ENCODE data around the gene CEACAM21. TPM values are rescaled to one million over a fixed set of nuclear protein-coding genes. Genes with fewer than 3 reads are reported as not detected.
"Not testable (repeated sequence)": the region's sequence is repeated elsewhere in the genome, so short reads cannot be mapped to it uniquely, and the experiment has no call there.

CEACAM21 gene
- total RNA-seq, 2 donors from 2014 or later, result 1.5 TPM; not detected in 1

DNA sequence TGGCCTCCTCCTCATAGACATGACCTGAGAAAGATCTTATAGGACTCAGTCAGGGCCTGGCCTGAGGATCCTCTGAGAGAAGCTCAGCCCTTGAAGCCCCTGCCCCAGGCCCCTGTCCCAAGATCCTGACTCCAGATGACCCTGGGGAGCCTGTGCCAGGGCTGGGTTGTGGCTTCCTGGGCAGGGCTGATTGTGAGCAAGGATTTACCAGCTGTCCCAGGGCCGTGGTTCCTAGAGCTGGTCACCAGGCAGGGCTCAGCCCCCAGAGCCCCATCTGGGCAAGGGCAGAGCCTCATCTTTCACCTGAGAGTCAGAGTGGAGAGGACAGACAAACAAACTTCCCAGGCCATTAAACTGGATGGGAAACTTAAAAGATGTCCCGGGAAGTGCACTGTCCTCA, 1.9 kb downstream of the CEACAM21 start:
- intact Hi-C loops (cut with DNase I, micrococcal nuclease), result loop anchor here in 1 of 2 donors (10.0 kb wide), 1 partner anchor 123 kb away; no protein-coding TSS in a partner anchor
- DNase-seq (no peak), ATAC-seq (no peak)

DNA sequence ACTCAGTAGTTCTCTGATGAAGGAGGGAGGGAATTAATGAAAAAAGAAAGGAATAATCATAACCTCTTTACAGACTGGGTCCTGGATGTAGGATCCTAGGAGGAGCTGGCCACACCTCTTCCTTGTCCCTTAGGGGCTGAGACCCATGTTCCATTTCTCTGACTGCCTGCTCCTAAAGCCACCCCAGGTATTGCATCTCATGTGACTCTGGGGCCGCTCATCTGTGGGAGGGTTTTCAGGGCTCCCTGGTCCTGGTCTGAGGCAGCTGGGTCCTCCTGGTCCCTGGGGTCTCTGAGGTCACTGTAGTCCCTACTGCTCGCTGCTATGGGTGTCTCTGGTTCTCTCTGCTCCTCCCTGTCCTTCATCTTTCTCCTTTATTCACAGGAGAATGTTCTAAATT, 2.9 kb downstream of the CEACAM21 start:
- no peak for ATAC-seq
- intact Hi-C loops (cut with DNase I, micrococcal nuclease), result loop anchor here in 1 of 2 donors (10.0 kb wide), 1 partner anchor 124 kb away; no protein-coding TSS in a partner anchor
- DNase-seq, result no peak

DNA sequence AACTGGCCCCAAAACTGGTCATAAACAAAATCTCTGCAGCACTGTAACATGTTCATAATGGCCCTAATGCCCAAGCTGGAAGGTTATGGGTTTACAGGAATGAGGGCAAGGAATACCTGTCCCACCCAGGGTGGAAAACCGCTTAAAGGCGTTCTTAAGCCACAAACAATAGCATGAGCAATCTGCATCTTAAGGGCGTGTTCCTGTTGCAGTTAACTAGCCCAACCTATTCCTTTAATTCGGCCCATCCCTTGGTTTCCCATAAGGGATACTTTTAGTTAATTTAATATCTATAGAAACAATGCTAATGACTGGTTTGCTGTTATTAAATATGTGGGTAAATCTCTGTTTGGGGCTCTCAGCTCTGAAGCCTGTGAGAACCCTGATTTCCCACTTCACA, 5.1 kb downstream of the CEACAM21 start:
- DNase-seq; intact Hi-C loops (cut with DNase I, micrococcal nuclease); ATAC-seq: not testable (repeated sequence)

DNA sequence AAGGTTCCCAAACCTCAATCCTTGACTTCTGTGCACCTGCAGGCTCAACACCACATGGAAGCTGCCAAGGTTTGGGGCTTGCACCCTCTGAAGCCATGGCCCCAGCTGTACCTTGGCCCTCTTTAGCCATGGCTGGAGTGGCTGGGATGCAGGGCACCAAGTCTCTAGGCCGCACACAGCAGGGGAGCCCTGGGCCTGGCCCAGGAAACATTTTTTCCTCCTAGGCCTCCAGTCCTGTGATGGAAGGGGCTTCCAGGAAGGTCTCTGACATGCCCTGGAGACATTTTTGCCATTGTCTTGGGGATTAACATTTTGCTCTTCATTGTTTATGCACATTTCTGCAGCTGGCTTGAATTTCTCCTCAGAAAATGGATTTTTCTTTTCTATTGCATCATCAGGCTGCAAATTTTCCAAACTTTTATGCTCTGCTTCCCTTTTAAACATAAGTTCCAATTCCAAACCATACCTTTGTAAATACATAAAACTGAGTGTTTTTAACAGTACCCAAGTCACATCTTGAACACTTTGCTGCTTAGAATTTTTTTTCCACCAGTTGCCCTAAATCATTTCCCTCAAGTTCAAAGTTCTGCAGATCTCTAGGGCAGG, 6.7 kb downstream of the CEACAM21 start:
- intact Hi-C loops (cut with DNase I, micrococcal nuclease); ATAC-seq; DNase-seq: not testable (repeated sequence)

DNA sequence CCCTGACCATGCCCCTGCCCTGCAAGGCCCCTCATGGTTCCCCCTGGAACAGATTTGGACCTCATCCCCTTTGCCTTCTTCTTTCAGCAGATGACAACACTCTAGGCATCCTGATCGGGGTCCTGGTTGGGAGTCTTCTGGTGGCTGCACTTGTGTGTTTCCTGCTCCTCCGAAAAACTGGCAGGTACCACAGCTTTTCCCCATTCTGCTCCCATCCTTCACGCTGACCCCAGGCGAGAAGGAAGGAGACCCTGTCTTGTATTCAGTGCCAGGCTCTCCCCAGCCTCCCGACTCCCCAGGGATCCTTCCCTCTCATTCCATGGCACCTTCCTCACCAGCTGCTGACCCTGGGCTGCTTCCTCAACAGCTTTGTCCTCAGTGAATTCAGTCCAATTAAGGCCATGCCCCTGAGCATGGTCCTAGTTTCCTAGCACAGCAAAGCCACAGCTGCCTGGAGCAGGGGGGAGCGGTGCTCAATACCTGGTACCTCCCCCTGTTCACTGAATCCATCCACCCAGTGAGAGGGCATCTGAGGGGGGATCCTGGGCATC, 8.4 kb downstream of the CEACAM21 start:
- no peak for ATAC-seq
- intact Hi-C loops (cut with DNase I, micrococcal nuclease), result no loop called here
- DNase-seq, result no peak

DNA sequence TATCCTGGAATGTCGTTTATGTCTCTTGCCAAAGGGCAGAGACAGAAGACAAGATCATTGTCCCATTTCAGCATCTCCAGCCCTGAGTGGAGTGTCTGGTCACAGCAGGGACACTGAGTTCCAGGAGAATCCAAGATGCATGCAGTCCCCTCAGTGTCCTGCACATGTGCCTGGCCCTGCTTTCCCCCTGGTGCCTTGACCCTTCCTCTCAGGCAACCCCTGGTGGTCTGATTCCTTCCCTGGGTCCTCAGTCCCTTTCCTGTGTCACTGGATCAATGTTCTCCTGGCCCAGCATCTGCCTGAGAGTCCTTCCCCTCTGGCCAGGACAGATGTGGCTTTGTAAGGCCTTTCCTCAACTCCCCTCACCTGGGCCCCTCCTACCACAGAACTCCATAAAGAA, 9.0 kb downstream of the CEACAM21 start:
- intact Hi-C loops (cut with DNase I, micrococcal nuclease), result no loop called here
- ATAC-seq (no peak), DNase-seq (no peak)

DNA sequence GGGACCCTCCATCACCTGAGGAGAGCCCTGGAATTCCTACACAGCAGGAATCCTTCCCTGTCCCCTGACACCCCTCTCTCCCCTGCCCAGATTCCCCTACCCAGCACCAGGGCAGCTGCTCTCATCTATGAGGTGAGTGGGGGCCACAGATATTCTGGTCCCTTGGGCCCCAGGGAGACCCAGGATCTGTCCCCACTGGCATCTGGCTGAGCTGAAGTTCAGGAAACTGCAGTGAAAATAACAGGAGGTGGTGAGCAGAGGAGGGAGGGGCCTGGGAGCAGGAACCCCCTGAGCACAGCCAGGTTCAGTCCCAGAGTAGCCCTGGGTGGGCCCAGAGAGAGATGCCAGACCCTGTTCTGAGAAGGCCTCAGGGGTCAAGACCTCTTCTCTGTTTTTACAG, 10.1 kb downstream of the CEACAM21 start:
- intact Hi-C loops (cut with DNase I, micrococcal nuclease), result no loop called here
- ATAC-seq, result no peak
- DNase-seq, result no peak

DNA sequence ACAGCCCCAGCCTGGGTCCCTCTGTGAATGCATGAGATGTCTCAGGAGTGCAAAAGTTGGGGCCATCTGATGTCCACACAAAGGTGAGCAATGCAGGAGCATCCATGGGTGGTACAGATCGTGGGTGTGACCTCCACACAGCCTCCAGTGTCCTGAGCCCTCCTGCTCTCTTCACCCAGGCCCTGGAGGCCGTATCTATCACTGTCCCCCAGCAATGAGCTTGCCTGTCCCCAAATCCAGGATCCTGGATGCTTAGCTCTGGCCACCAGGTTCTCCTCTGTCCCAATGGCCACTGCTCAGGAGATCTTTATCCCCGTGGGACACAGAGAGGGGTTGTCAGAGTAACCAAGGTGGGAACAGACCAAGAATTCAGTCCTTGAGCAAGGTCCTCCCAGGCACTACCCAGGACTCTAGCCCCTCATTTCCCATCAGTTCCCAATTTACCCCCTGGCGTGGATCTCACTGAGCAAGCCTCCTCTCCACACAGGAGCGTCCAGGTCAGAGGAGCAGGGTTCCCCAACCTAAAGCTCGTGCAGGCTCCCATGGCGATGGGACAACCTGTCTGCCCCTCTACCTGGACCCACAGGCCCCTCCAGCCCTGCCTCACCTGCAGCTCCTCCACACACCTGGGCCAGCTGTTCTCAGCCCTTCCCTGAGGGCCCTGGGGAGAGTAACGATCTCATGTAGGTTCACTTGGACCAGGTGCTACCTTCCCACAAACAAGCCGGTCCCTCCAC, 11.3 kb downstream of the CEACAM21 start:
- DNase-seq, result no peak
- intact Hi-C loops (cut with DNase I, micrococcal nuclease), result no loop called here
- no peak for ATAC-seq

DNA sequence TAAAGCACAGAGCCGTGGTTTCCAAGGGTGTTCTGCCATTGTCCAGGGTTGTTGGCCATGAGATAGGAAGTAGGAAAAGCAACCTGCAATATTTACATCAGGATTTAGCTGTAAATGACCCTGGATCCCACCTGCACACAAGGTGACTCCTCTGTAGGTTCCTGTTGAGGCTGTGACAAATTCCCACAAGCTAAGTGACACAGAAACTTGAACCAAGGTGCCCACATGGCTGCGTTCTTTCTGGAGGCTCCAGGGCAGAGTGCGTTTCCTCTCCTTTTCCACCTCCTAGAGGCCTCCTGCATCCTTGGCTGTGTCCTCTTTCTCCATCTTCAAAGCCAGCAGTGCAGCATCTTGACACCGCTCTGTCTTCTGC, 11.9 kb downstream of the CEACAM21 start:
- DNase-seq, result no peak
- intact Hi-C loops (cut with DNase I, micrococcal nuclease), result no loop called here
- no peak for ATAC-seq

DNA sequence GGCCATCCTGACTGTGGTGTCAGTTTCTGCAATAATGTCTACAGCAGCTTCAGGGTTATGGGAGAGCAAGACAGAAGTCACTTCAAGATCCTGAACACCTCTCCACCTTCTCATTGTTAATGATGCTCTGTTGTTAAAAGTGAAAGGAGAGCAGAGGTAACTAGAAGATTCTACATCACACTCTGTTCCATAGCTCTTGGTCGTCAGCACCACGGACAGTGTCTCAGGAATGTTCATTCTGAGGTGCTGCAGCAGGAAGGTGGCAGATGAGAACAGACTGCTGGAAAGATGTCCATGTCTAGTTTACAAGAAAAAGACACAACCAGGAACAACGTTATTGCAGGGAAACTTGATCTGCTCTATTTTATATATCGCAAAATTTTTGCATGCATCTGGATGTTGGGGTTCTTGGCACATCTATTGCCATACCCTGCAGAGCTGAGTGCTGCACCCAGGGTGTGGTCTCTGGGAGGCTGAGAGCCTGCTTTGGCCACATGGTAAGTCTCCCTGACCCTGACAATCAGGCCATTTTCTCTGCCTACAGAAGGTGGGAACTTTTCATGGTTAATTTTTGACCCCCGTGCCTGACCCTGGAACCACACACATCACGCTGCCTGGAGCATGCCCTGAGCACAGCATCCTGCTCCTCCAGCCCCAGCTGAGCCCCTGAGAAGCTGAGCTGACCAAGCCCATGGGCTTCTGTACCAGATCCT, 12.7 kb downstream of the CEACAM21 start:
- ATAC-seq (peak; percentile 52), DNase-seq (peak in 1 of 2 donors; percentile 37)
- intact Hi-C loops (cut with DNase I, micrococcal nuclease), result no loop called here

DNA sequence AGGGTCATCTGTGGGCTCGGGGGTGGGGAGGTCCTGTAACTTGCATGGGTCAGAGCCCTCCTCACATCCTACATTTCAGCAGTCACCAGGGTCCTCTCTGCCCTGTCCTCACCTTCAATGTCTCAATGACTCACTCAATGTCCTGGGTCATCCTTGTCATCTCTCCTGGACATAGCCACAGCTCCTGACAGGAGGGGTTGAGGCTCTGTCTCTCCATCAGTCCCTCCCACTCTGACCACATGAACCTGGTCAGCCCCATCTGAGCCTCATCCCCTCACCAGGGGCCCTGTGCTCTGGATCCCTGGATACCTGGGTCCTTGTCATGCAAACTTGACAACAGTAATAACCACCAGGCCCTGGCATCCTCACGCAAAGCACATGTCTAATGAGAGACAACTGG, 13.4 kb downstream of the CEACAM21 start:
- intact Hi-C loops (cut with DNase I, micrococcal nuclease), result no loop called here
- no peak for DNase-seq
- ATAC-seq, result no peak

DNA sequence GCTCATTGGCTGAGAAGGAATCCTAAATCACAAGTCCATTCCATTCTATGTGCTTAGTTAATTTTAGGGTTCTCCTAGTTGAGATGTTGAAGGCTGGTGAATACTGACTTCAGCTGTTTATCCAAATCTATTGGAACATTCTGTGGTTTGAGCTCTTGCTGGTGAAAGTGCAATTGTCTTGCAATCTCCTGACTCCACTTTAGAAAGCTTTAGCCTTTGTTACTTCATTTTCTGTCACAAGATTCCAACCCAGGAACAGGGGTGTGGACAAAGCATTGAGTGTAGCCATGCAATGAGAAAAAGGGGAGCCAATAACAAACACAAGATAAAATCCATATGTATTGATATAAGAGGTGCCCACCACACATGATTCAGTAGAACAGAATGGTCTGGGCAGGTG, 15.0 kb downstream of the CEACAM21 start:
- no peak for DNase-seq

DNA sequence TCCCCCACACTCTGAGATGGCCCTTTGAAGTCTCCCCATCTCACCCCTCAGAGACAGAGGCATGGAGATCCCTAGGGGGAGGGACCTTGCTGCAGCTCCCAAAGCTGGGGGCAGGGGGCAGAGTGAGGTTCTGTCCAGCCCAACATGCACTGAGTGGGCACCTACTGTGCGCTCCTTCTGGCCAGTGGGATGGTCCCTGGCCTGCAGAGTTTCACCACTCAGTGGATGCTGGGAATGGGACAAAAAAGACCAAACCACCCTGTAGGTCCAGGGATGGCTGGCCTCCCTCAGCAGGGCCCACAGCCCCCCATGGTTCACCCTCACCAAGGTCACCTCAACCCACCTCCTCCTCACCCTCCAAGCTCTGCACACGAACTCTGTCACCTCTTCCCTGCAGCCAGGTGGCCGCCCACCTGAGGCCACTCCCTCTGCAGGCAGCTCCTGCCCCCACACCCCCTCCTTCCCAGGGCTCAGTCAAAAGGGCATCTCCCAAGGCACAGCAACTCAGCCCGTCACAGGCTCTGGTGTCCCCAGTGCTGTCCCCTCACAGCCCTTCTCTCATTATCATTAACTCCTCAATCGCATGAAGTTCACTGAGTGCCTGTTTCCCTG, 16.1 kb downstream of the CEACAM21 start:
- intact Hi-C loops (cut with DNase I, micrococcal nuclease), result no loop called here
- no peak for DNase-seq
- no peak for ATAC-seq

More for the DNA sequence above, 15.0 kb downstream of the CEACAM21 start:
- no peak for ATAC-seq
- intact Hi-C loops (cut with DNase I, micrococcal nuclease), result no loop called here

DNA sequence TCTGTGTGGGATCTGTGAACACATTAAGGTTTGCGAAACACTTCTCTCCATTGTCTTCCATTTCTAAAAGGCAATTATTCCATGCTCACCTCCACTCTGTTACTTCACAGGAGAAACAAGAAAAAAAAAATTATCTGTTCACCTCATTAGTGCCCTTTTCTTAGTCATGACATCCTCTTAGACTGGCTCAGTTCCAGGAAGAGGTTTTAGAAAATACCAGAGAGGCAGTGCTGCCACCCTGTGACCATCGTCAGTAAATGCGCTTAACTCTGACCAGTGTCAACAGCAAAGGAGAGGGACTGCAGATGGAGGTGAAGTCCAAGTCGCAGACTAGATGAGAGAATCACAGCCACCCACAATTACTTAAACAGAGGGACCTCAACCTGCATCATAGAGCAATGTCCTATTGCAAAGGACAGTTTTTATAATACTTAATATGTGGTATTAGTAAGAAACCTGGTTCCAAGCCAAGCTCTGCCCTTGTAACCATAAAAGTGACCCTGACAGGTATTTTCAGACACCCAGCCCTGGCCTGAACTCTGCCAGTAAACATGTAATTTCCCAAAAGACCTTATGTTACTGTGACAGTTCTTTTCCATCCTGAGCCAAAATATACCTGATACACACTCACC, 19.4 kb downstream of the CEACAM21 start:
- peak; percentile 92 for ATAC-seq
- peak in 1 of 2 donors; percentile 55 for DNase-seq
- intact Hi-C loops (cut with DNase I, micrococcal nuclease), result no loop called here

DNA sequence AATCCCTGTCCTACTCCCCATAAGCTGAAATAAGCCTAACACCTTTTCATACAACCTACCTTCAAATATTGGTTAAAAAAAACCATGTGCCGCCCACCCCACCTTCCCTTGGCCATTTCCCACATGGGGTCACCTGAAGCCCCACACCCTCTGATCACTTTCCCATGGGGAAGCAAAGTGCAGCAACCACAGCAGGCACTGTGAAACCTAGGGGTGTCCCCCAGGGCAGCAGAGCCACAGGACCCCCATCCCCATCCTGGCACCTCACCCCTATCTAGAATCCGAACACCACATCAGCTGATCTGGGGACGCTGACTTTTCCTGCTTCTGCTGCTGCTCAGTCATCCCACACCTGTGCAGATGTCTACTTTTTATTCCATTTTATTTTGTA, 19.9 kb downstream of the CEACAM21 start:
- ATAC-seq (no peak), DNase-seq (no peak)
- intact Hi-C loops (cut with DNase I, micrococcal nuclease), result no loop called here

DNA sequence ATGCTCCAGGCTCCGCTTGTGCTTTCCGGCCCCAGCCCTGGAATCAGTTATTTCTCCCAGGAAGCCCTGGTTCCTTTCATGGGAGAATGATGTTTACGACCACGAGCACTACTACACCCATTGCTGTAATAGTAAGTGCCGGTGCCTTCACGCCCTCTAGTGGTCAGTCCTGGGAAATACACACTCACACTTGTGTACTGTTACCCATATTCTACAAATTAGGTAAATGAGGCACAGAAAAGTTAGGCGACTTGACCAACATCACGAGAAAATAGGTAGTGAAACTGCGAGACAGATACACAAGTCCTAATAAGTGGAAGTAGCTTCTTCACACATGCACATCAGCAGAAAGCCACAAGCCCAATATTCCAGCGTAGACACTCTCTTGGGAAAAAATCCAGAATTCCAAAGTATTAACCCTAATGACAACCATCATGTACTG, 21.7 kb downstream of the CEACAM21 start:
- peak; percentile 42 to 76 for DNase-seq

DNA sequence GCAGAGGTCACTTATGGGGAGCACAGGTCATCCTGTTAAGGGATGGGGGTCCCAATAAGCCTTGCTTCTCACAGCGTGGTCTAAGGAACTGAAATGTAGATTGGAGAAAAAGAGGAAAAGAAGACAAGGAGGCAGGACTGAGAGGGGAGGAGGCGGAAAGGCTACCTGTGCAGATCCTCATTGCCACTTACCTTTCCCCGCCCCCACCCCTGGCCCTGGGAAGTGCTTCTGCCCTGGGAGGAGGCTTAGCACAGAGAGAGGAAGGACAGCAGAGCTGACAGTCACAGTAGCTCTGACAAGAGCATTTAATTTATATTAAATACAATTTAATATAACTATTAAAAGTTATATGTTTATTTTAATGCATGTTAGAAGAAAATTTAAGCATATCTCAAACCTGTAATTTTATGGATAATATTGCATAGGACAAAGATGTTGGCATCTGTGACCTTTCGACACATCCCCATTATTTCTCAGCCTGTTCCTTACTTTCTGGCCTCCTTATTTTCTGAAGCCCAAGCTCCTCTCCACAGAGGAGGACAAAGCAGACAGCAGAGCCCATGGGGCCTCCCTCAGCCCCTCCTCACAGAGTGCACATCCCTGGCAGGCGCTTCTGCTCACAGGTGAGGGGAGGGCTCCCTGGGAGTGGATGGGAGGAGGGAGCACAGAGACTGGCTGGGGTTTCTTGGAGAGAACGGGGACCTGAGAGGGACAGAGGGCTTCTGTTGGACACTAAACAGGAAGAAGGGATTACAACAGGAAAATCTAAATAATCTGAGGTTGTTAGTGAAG, 23.4 kb downstream of the CEACAM21 start:
- intact Hi-C loops (cut with DNase I, micrococcal nuclease), result no loop called here
- no peak for DNase-seq
- no peak for ATAC-seq

More for the DNA sequence above, 21.7 kb downstream of the CEACAM21 start:
- intact Hi-C loops (cut with DNase I, micrococcal nuclease), result no loop called here
- peak; percentile 86 for ATAC-seq

DNA sequence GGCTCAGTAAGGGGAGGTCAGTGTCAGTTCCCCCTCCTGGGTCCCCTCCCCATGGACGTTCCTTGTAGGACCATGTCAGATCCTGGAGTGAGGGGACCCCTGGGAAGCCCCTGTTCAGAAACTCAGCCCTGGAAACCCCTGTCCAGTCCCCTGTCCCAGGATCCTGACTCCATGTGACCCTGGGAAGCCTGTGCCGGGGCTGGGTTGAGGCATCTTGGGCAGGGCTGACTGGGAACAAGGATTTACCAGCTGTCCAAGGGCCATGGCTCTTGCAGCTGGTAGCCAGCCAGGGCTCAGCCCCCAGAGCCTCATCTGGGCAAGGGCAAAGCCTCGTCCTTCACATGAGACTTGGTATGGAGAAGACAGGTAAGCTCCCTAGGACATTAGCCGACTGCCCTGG, 25.8 kb downstream of the CEACAM21 start:
- ATAC-seq (no peak), DNase-seq (no peak)
- intact Hi-C loops (cut with DNase I, micrococcal nuclease), result no loop called here

All from left colon (tissue), 2 donors.